H1 (cell line): ENCODE results near the gene GUCY2D. TPM values are rescaled to one million over a fixed set of nuclear protein-coding genes. Genes with fewer than 3 reads are reported as not detected.

Experiments used
- CTCF ChIA-PET: fragments of 300-600 bp; sonication (Branson Sonifier 250); formaldehyde crosslinking; loops from one replicate; lab custom pipeline; 2021; ENCODE audit not compliant: partially characterized antibody; lab: Charles Lee
- POLR2A ChIA-PET: fragments of 300-600 bp; sonication (Branson Sonifier 250); formaldehyde crosslinking; loops from one replicate; lab custom pipeline; 2021; ENCODE audit warnings: inconsistent platforms; ENCODE audit not compliant: partially characterized antibody; lab: Charles Lee
- DNase-seq, 2 experiments: peaks; one replicate each; pipeline versions ENCODE4 v3.0.0 to v3.0.0-alpha.2; 2010 to 2022; ENCODE audit warnings: low spot score in 2 of 2, low read depth in 1 of 2, mixed read lengths in 1 of 2
- FAIRE-seq: peaks from 2 replicates; lab custom pipeline; 2011; peaks lifted over from hg19 to GRCh38; lab: Jason Lieb, UNC
- H2AFZ ChIP-seq: 2 replicates; pipeline ENCODE4 v1.8.1; 2012; ENCODE audit warnings: low read length, inconsistent platforms
- H2AK5ac ChIP-seq: 2 replicates; pipeline ENCODE4 v1.6.1; 2013; ENCODE audit warnings: low read depth, low read length
- H2BK120ac ChIP-seq: replicated peaks from 2 replicates; pipeline ENCODE3; 2013; ENCODE audit warnings: low read depth, low read length, inconsistent platforms
- H2BK12ac ChIP-seq: 2 replicates; pipeline ENCODE4 v1.6.1; 2013; ENCODE audit warnings: low read depth, low read length
- H2BK15ac ChIP-seq: 2 replicates; pipeline ENCODE4 v1.6.1; 2013; ENCODE audit warnings: low read length
- H2BK20ac ChIP-seq: 2 replicates; pipeline ENCODE4 v1.6.1; 2013; ENCODE audit warnings: low read length
- H2BK5ac ChIP-seq: 2 replicates; pipeline ENCODE4 v1.6.1; 2013; ENCODE audit warnings: low read depth, low read length
- H3K14ac ChIP-seq: 2 replicates; pipeline ENCODE4 v1.6.1; 2013; ENCODE audit warnings: inconsistent platforms; ENCODE audit not compliant: insufficient read length
- H3K18ac ChIP-seq: 2 replicates; pipeline ENCODE4 v1.6.1; 2013; ENCODE audit warnings: low read length; ENCODE audit errors: extremely low read depth
- H3K23ac ChIP-seq: 2 replicates; pipeline ENCODE4 v1.6.1; 2013; ENCODE audit warnings: inconsistent platforms; ENCODE audit not compliant: insufficient read length
- H3K23me2 ChIP-seq: 2 replicates; pipeline ENCODE4 v1.6.1; 2013; ENCODE audit warnings: low read depth, low read length
- H3K27ac ChIP-seq: 2 replicates; pipeline ENCODE4 v1.6.1; 2011; ENCODE audit warnings: low read depth, low read length, inconsistent platforms
- H3K27me3 ChIP-seq, 4 experiments: replicated peaks in 1 of 4; 1 replicate in 1 of 4; 2 replicates in 3 of 4; pipeline versions ENCODE4 v1.6.1 to v1.8.1; 2011 to 2013; ENCODE audit warnings: low read length in 3 of 4, mild to moderate bottlenecking in 3 of 4, inconsistent platforms in 2 of 4, mixed read lengths in 2 of 4, moderate library complexity in 1 of 4; ENCODE audit not compliant: control insufficient read depth in 3 of 4, insufficient read depth in 3 of 4; ENCODE audit errors: extremely low read depth in 1 of 4
- H3K36me3 ChIP-seq, 4 experiments: 2 replicates each; pipeline versions ENCODE4 v1.6.1 to v1.8.1; 2011 to 2013; ENCODE audit warnings: mild to moderate bottlenecking in 4 of 4, low read length in 3 of 4, moderate library complexity in 2 of 4, control low read depth in 1 of 4, inconsistent platforms in 1 of 4; ENCODE audit not compliant: insufficient read depth in 4 of 4, control insufficient read depth in 2 of 4
- H3K4ac ChIP-seq: replicated peaks from 2 replicates; pipeline ENCODE3; 2013; ENCODE audit warnings: low read length, low read depth, mixed read lengths, inconsistent platforms; ENCODE audit not compliant: insufficient read length
- H3K4me1 ChIP-seq, 4 experiments: replicated peaks in 1 of 4; 1 replicate in 1 of 4; 2 replicates in 3 of 4; pipeline versions ENCODE4 v1.6.1 to v1.8.1; 2011 to 2013; ENCODE audit warnings: low read length in 3 of 4, inconsistent platforms in 2 of 4, mixed read lengths in 1 of 4; ENCODE audit not compliant: insufficient read depth in 4 of 4, control insufficient read depth in 3 of 4
- H3K4me2 ChIP-seq, 2 experiments: 2 replicates each; pipeline versions ENCODE4 v1.6.1 to v1.8.1; 2011 to 2013; ENCODE audit warnings: low read depth in 2 of 2, low read length in 2 of 2, control low read depth in 1 of 2, inconsistent platforms in 1 of 2, mild to moderate bottlenecking in 1 of 2; ENCODE audit not compliant: insufficient read depth in 1 of 2
- H3K4me3 ChIP-seq, 4 experiments: fragments of 200-600, 300-600 bp in 1 of 4; sonication (generic), shearing (Covaris generic), sonication (Bioruptor Twin) in 1 of 4; 2 replicates each; pipeline versions ENCODE4 v1.5.1 to v1.8.1; 2011 to 2016; ENCODE audit warnings: low read length in 4 of 4, low read depth in 3 of 4, control low read depth in 2 of 4, inconsistent platforms in 2 of 4, mild to moderate bottlenecking in 2 of 4, mixed read lengths in 1 of 4, moderate library complexity in 1 of 4; ENCODE audit not compliant: insufficient read depth in 2 of 4; ENCODE audit errors: extremely low read depth in 1 of 4
- H3K56ac ChIP-seq: replicated peaks from 2 replicates; pipeline ENCODE3; 2013; ENCODE audit warnings: low read depth, mild to moderate bottlenecking, mixed read lengths, low read length, inconsistent platforms; ENCODE audit not compliant: insufficient read length
- H3K79me1 ChIP-seq: 2 replicates; pipeline ENCODE4 v1.6.1; 2013; ENCODE audit warnings: low read depth, low read length, control low read depth
- H3K79me2 ChIP-seq, 2 experiments: 2 replicates each; pipeline versions ENCODE4 v1.6.1 to v1.8.1; 2012 to 2013; ENCODE audit warnings: low read length in 2 of 2, mild to moderate bottlenecking in 2 of 2, inconsistent platforms in 1 of 2; ENCODE audit not compliant: insufficient read depth in 2 of 2, control insufficient read depth in 1 of 2
- H3K9ac ChIP-seq, 4 experiments: replicated peaks in 1 of 4; 1 replicate in 1 of 4; 2 replicates in 3 of 4; pipeline versions ENCODE4 v1.6.1 to v1.8.1; 2011 to 2013; ENCODE audit warnings: low read depth in 3 of 4, low read length in 3 of 4, control low read depth in 2 of 4, mild to moderate bottlenecking in 2 of 4, moderate library complexity in 2 of 4, inconsistent platforms in 1 of 4; ENCODE audit errors: extremely low read depth in 1 of 4
- H3K9me3 ChIP-seq, 2 experiments: 2 replicates each; pipeline versions ENCODE4 v1.6.1 to v1.8.1; 2012 to 2013; ENCODE audit warnings: mild to moderate bottlenecking in 2 of 2, moderate library complexity in 2 of 2, control low read depth in 1 of 2, inconsistent platforms in 1 of 2, low read depth in 1 of 2, low read length in 1 of 2, mixed read lengths in 1 of 2; ENCODE audit not compliant: insufficient read depth in 2 of 2
- H4K20me1 ChIP-seq, 2 experiments: replicated peaks in 1 of 2; 2 replicates each; pipeline versions ENCODE3 to v1.8.1; 2011 to 2013; ENCODE audit warnings: inconsistent platforms in 2 of 2, low read length in 2 of 2, mild to moderate bottlenecking in 1 of 2; ENCODE audit not compliant: insufficient read depth in 2 of 2, control insufficient read depth in 1 of 2
- H4K5ac ChIP-seq: 2 replicates; pipeline ENCODE4 v1.6.1; 2013; ENCODE audit warnings: low read length, low read depth, mixed read lengths, inconsistent platforms; ENCODE audit not compliant: insufficient read length
- H4K8ac ChIP-seq: 2 replicates; pipeline ENCODE4 v1.8.0; 2013; ENCODE audit warnings: mild to moderate bottlenecking, moderate library complexity, low read length, inconsistent platforms; ENCODE audit not compliant: insufficient read depth; ENCODE audit errors: extremely low read depth
- H4K91ac ChIP-seq: replicated peaks from 2 replicates; pipeline ENCODE3; 2013; ENCODE audit warnings: low read length, mixed read lengths, inconsistent platforms; ENCODE audit not compliant: insufficient read length
- SRF ChIP-seq: IDR thresholded peaks from 2 replicates; pipeline ENCODE4 v1.6.1; 2011; ENCODE audit warnings: mild to moderate bottlenecking, low read depth, low read length, moderate library complexity
- WGBS, 2 experiments: shearing (Covaris generic) in 1 of 2; methylation state at CpG; one replicate each; pipeline versions ENCODE4 v1.1.6 to v1.1.7; 2013 to 2015; ENCODE audit warnings: low lambda C conversion rate in 2 of 2, mixed read lengths in 2 of 2, inconsistent platforms in 1 of 2, low coverage in 1 of 2, missing lambda C conversion rate in 1 of 2; ENCODE audit not compliant: insufficient replicate concordance in 2 of 2, insufficient coverage in 1 of 2, insufficient read length in 1 of 2; ENCODE audit errors: extremely low coverage in 1 of 2, missing lambda C conversion rate in 1 of 2; 5-methylcytosine and 5-hydroxymethylcytosine counted together
- polyA plus RNA-seq, 7 experiments: library from polyadenylated mRNA; depleted of rRNA in 3 of 7; stranded (reverse) in 5 of 7; unstranded in 2 of 7; fragments of >200 nt in 5 of 7; fragments of 200-250 nt in 2 of 7; gene quantifications; 1 replicate in 5 of 7; 2 replicates in 1 of 7; 4 replicates in 1 of 7; pipeline versions ENCODE4 v1.2.1 to v1.2.3, GENCODE V29; 2011 to 2013; ENCODE audit warnings: missing spikeins in 2 of 7, mixed read lengths in 2 of 7
- total RNA-seq: library from RNA; stranded (reverse); fragmentation: NEBNext Ultra II Directional; extraction: Animal tissue kit (Norgen Biotek cat#: 25700); gene quantifications from 2 replicates; pipeline ENCODE4 v1.2.1, GENCODE V29; 2021

The GUCY2D gene
- total and polyA plus RNA-seq, 2 of the 8 experiments (the other 6 are each of a cell fraction or from before 2014, with no cell fraction given): 0.20 to 0.48 TPM

DNA sequence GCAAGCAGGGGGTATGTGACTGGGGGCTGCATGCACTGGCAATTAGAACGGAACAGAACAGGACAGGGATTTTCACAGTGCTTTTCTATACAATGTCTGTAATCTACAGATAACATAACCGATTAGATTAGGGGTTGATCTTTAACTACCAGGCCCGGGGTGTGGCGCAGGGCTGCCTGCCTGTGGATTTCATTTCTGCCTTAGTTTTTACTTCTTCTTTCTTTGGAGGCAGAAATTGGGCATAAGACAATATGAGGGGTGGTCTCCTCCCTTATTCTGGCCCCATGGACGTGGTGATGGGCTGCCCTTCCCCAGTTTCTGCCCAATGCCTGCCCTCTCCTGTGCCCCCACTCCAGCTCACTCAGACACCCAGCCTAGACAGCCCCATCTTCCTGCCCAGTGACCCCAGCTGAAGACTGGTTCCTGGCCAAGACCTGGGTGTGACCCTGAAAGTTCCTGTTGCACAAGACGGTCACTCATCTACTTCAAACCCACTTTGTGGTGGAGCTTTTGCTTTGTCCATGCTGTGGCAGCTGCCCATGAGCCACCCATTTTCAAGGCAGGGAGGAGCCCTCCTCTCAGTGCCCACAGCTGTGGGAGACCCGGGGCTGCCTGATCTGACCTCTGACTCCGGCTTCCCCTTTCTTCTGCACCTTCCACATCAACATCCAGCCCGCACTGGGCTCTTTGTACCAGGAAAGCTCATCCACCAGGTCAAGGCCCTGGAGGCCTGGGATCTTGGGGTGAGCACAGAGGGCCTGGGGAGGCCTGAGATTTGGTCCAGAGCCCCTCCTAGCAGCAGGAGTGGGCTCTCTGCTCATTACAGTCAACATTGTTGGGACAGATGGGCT, 66.5 kb downstream of the GUCY2D start:
- H3K9me3 ChIP-seq: no peaks in the 10 kb centered on the region
- H3K14ac ChIP-seq: no peak overlapping the region
- H2AK5ac ChIP-seq: no peak overlapping the region
- no peak overlapping the region for H3K23ac ChIP-seq
- TF ChIP-seq SRF: no peak
- no peak overlapping the region for H3K9ac ChIP-seq
- no peaks in the 10 kb centered on the region for H3K36me3 ChIP-seq
- no peak overlapping the region for H3K4me3 ChIP-seq
- no peak overlapping the region for H2BK15ac ChIP-seq
- no peaks in the 10 kb centered on the region; the same call in 1 of the 2 replicates for H3K79me1 ChIP-seq
- H3K56ac ChIP-seq: no peak overlapping the region
- peaks cover 3 to 9% of the 10 kb centered on the region in 2 experiments for H4K20me1 ChIP-seq
- H3K27ac ChIP-seq: no peak overlapping the region
- H2BK120ac ChIP-seq: no peak overlapping the region
- 89% methylated on average over 8 of the region's 9 CpGs; no CpG with 5 or more reads in 1 of the 2 experiments for WGBS, 2 experiments
- H2BK5ac ChIP-seq: no peak overlapping the region
- no peak overlapping the region for H3K18ac ChIP-seq
- H2AFZ ChIP-seq: no peak overlapping the region
- DNase-seq (no peak), FAIRE-seq (no peak)
- H2BK12ac ChIP-seq: no peak overlapping the region
- no peak overlapping the region for H4K5ac ChIP-seq
- no peak overlapping the region for H4K91ac ChIP-seq
- H3K23me2 ChIP-seq: peaks cover 14% of the 10 kb centered on the region
- H3K4ac ChIP-seq: no peak overlapping the region
- ChIA-PET CTCF (interaction anchor here (0.5 to 17.3 kb wide), 10 partner anchors 8 to 346 kb away, joined by 3 to 315 read pairs (median 4); partner anchors contain the start of gene ALOX12B), POLR2A (interaction anchor here (0.5 to 1.4 kb wide), 3 partner anchors 8 to 211 kb away, joined by 3 to 4 read pairs (median 3); partner anchors contain the start of genes CYB5D1 and NAA38)
- no peak overlapping the region for H2BK20ac ChIP-seq
- no peaks in the 10 kb centered on the region for H3K79me2 ChIP-seq
- peaks cover 30 to 56% (median 47%) of the 10 kb centered on the region in 4 experiments for H3K27me3 ChIP-seq
- H3K4me1 ChIP-seq: peaks cover 4 to 27% (median 13%) of the 10 kb centered on the region in 4 experiments
- H3K4me2 ChIP-seq: no peak overlapping the region
- no peak overlapping the region; the same call in 1 of the 2 replicates for H4K8ac ChIP-seq
